SK-N-SH (cell line): ENCODE measurements around the gene TGM6. TPM values are rescaled to one million over a fixed set of nuclear protein-coding genes. Genes with fewer than 3 reads are reported as not detected.

Source experiments
- CTCF ChIA-PET: fragments of 300-600, 350-600 bp; formaldehyde crosslinking; extraction: SDS; loops from one replicate; lab custom pipeline; 2021; lab: Yijun Ruan, JAX
- POLR2A ChIA-PET: fragments of 350-600 bp; sonication (Branson Sonifier 250); formaldehyde crosslinking; extraction: SDS; loops from one replicate; lab custom pipeline; 2020; ENCODE audit warnings: antibody characterized with exemption, inconsistent platforms; lab: Yijun Ruan, JAX
- DNase-seq: peaks from one replicate; pipeline ENCODE4 v3.0.0; 2012
- H2AFZ ChIP-seq: fragments of 200-600 bp; sonication (generic); 2 replicates; pipeline ENCODE4 v1.8.1; 2016; ENCODE audit warnings: antibody characterized with exemption, mild to moderate bottlenecking, low read depth
- H3F3A ChIP-seq: fragments of 200-600 bp; sonication (generic); replicated peaks from 2 replicates; pipeline ENCODE3; 2016; ENCODE audit warnings: antibody characterized with exemption, mild to moderate bottlenecking; ENCODE audit not compliant: insufficient read depth
- H3K27ac ChIP-seq, 2 experiments: fragments of 200-500 bp in 1 of 2; fragments of 200-600 bp in 1 of 2; sonication (Bioruptor generic) in 1 of 2; sonication (generic), shearing (Covaris generic) in 1 of 2; 2 replicates each; pipeline versions ENCODE4 v1.5.1 to v1.6.1; 2014 to 2016; ENCODE audit warnings: low read depth in 2 of 2, inconsistent platforms in 1 of 2, low read length in 1 of 2, mild to moderate bottlenecking in 1 of 2, mixed read lengths in 1 of 2
- H3K27me3 ChIP-seq: fragments of 200-600 bp; sonication (generic), shearing (Covaris generic); 2 replicates; pipeline ENCODE4 v1.6.1; 2016; ENCODE audit warnings: mixed run types; ENCODE audit not compliant: insufficient read depth
- H3K36me3 ChIP-seq, 2 experiments: fragments of 200-500 bp in 1 of 2; fragments of 200-600 bp in 1 of 2; sonication (Bioruptor generic) in 1 of 2; sonication (generic) in 1 of 2; replicated peaks in 1 of 2; 2 replicates each; pipeline versions ENCODE3 to v1.5.1; 2014 to 2016; ENCODE audit warnings: low read length in 1 of 2, mild to moderate bottlenecking in 1 of 2; ENCODE audit not compliant: insufficient read depth in 2 of 2, control insufficient read depth in 1 of 2
- H3K4me1 ChIP-seq, 2 experiments: fragments of 200-500 bp in 1 of 2; fragments of 200-600 bp in 1 of 2; sonication (Bioruptor generic) in 1 of 2; sonication (generic), shearing (Covaris generic) in 1 of 2; 2 replicates each; pipeline versions ENCODE4 v1.5.1 to v1.6.1; 2014 to 2016; ENCODE audit warnings: low read depth in 1 of 2, low read length in 1 of 2, mixed run types in 1 of 2; ENCODE audit not compliant: insufficient read depth in 2 of 2, control insufficient read depth in 1 of 2
- H3K4me2 ChIP-seq: fragments of 200-600 bp; sonication (generic), shearing (Covaris generic); 2 replicates; pipeline ENCODE4 v1.6.1; 2017; ENCODE audit warnings: mixed run types
- H3K4me3 ChIP-seq, 2 experiments: fragments of 200-500 bp in 1 of 2; fragments of 200-600 bp in 1 of 2; sonication (Bioruptor generic) in 1 of 2; sonication (generic), shearing (Covaris generic) in 1 of 2; 2 replicates each; pipeline versions ENCODE4 v1.5.1 to v1.8.1; 2014 to 2016; ENCODE audit warnings: low read depth in 2 of 2, inconsistent platforms in 1 of 2, low read length in 1 of 2, mild to moderate bottlenecking in 1 of 2, mixed read lengths in 1 of 2, moderate library complexity in 1 of 2
- H3K79me2 ChIP-seq: fragments of 200-600 bp; sonication (generic); 2 replicates; pipeline ENCODE4 v1.8.1; 2017; ENCODE audit warnings: mild to moderate bottlenecking; ENCODE audit not compliant: insufficient read depth
- H3K9ac ChIP-seq: fragments of 200-600 bp; sonication (generic); 2 replicates; pipeline ENCODE4 v1.6.1; 2017; ENCODE audit warnings: mixed run types
- H3K9me2 ChIP-seq: fragments of 200-600 bp; sonication (generic); 2 replicates; pipeline ENCODE4 v1.6.1; 2017; ENCODE audit warnings: mixed run types
- H3K9me3 ChIP-seq: fragments of 200-600 bp; sonication (generic); 2 replicates; pipeline ENCODE4 v1.6.1; 2017; ENCODE audit warnings: mixed run types, mild to moderate bottlenecking, moderate library complexity
- H4K20me1 ChIP-seq: fragments of 200-600 bp; sonication (generic); 2 replicates; pipeline ENCODE4 v1.6.1; 2017; ENCODE audit warnings: mild to moderate bottlenecking, mixed run types; ENCODE audit not compliant: insufficient read depth
- CHD2 ChIP-seq: fragments of 150-350 bp; IDR thresholded peaks from 2 replicates; pipeline ENCODE4 v1.6.1; 2018; ENCODE audit warnings: low read length; ENCODE audit not compliant: partially characterized antibody
- EZH2phosphoT487 ChIP-seq: fragments of 200-600 bp; sonication (generic); IDR thresholded peaks from 2 replicates; pipeline ENCODE4 v1.6.1; 2017; ENCODE audit warnings: low read depth, mixed run types, mild to moderate bottlenecking, antibody characterized with exemption, moderate library complexity, borderline replicate concordance
- FOSL2 ChIP-seq: IDR thresholded peaks from 2 replicates; pipeline ENCODE4 v1.4.0; 2012; ENCODE audit warnings: low read depth, mild to moderate bottlenecking, moderate library complexity, borderline replicate concordance
- GABPA ChIP-seq: IDR thresholded peaks from 2 replicates; pipeline ENCODE4 v1.4.0; 2012; ENCODE audit warnings: low read depth, mild to moderate bottlenecking
- GATA2 ChIP-seq: sonication (generic); formaldehyde crosslinking; IDR thresholded peaks from 2 replicates; pipeline ENCODE4 v1.5.0; 2020; ENCODE audit warnings: mild to moderate bottlenecking, missing genetic modification reagents
- MEF2A ChIP-seq: IDR thresholded peaks from 2 replicates; pipeline ENCODE4 v1.4.0; 2012; ENCODE audit warnings: low read depth, borderline replicate concordance
- NFIC ChIP-seq: IDR thresholded peaks from 2 replicates; pipeline ENCODE4 v1.4.0; 2012; ENCODE audit warnings: borderline replicate concordance
- NRF1 ChIP-seq: IDR thresholded peaks from 2 replicates; pipeline ENCODE4 v1.6.1; 2012; ENCODE audit warnings: low read depth, mild to moderate bottlenecking, low read length
- RCOR1 ChIP-seq: fragments of 150-350 bp; IDR thresholded peaks from 2 replicates; pipeline ENCODE4 v1.6.1; 2017; ENCODE audit warnings: antibody characterized with exemption, low read length
- RXRA ChIP-seq: IDR thresholded peaks from 2 replicates; pipeline ENCODE4 v1.4.0; 2012; ENCODE audit warnings: low read depth, mild to moderate bottlenecking, borderline replicate concordance
- TCF12 ChIP-seq: IDR thresholded peaks from 2 replicates; pipeline ENCODE4 v1.4.0; 2012
- TEAD4 ChIP-seq: IDR thresholded peaks from 2 replicates; pipeline ENCODE4 v1.4.0; 2012; ENCODE audit warnings: mild to moderate bottlenecking, borderline replicate concordance; ENCODE audit not compliant: insufficient read depth
- WGBS: methylation state at CpG from one replicate; pipeline ENCODE4 v1.1.6; 2017; ENCODE audit warnings: low lambda C conversion rate; 5-methylcytosine and 5-hydroxymethylcytosine counted together
- polyA plus RNA-seq, 3 experiments: library from polyadenylated mRNA; depleted of rRNA; stranded (reverse); fragments of >200 nt; gene quantifications; 2 replicates each; pipeline ENCODE4 v1.2.3, GENCODE V29; 2012
- TF ChIP-seq, protein P1 (sequence below): IDR thresholded peaks from 2 replicates; pipeline ENCODE4 v1.4.0; 2012; ENCODE audit warnings: low read depth, borderline replicate concordance
- TF ChIP-seq, protein P2 (sequence below): IDR thresholded peaks from 2 replicates; pipeline ENCODE4 v1.4.0; 2012; ENCODE audit warnings: low read depth
- TF ChIP-seq, protein P3 (sequence below): IDR thresholded peaks from 2 replicates; pipeline ENCODE4 v1.6.1; 2012; ENCODE audit warnings: mild to moderate bottlenecking, low read depth, low read length, moderate library complexity
- TF ChIP-seq, protein P4 (sequence below): fragments of 200-600 bp; sonication (generic); IDR thresholded peaks from 2 replicates; pipeline ENCODE4 v1.6.1; 2017; ENCODE audit warnings: antibody characterized with exemption, mild to moderate bottlenecking, moderate library complexity

Gene TGM6
- polyA plus RNA-seq, 1 of the 3 experiments (the other 2 are of a cell fraction): not detected

DNA sequence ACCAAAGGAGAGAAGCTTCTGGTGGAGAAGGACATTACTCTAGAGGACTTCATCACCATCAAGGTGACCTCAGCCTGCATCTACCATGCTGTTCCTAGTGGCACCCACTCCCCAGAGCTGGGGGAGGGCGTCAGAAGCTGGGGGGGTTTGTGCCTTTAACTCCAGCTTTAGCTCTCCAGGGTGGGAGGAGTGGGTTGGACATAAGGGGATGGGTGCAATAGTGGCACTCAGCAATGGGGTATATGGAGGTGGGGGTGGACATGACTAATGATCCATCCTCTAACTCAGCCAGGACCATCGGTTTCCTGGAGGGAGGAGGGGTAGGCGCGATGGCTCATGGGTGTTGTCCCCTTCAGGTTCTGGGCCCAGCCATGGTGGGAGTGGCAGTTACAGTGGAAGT lies 49.8 kb downstream of the TGM6 start:
- Histone ChIP-seq H3K36me3 (no peaks in the 10 kb centered on the region), H2AFZ (no peak overlapping the region), H3K79me2 (no peaks in the 10 kb centered on the region), H3K4me1 (no peaks in the 10 kb centered on the region), H3K27ac (no peak overlapping the region), H3K9me2 (no peaks in the 10 kb centered on the region), H3K9ac (no peak overlapping the region), H3K4me3 (no peak overlapping the region), H3K27me3 (no peaks in the 10 kb centered on the region), H3K9me3 (no peaks in the 10 kb centered on the region), H3F3A (no peaks in the 10 kb centered on the region), H3K4me2 (no peak overlapping the region), H4K20me1 (no peaks in the 10 kb centered on the region)
- DNase-seq: no peak
- TF ChIP-seq EZH2phosphoT487 (no peak), TEAD4 (no peak), CHD2 (no peak), GABPA (no peak), FOSL2 (no peak), GATA2 (CRISPR knock-in tag) (no peak), NFIC (no peak), NRF1 (no peak), MEF2A (no peak), RXRA (no peak), TCF12 (no peak), RCOR1 (no peak)
- TF ChIP-seq, protein P1, sequence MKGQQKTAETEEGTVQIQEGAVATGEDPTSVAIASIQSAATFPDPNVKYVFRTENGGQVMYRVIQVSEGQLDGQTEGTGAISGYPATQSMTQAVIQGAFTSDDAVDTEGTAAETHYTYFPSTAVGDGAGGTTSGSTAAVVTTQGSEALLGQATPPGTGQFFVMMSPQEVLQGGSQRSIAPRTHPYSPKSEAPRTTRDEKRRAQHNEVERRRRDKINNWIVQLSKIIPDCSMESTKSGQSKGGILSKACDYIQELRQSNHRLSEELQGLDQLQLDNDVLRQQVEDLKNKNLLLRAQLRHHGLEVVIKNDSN: no peak
- TF ChIP-seq, protein P2, sequence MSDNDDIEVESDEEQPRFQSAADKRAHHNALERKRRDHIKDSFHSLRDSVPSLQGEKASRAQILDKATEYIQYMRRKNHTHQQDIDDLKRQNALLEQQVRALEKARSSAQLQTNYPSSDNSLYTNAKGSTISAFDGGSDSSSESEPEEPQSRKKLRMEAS: no peak
- TF ChIP-seq, protein P3, sequence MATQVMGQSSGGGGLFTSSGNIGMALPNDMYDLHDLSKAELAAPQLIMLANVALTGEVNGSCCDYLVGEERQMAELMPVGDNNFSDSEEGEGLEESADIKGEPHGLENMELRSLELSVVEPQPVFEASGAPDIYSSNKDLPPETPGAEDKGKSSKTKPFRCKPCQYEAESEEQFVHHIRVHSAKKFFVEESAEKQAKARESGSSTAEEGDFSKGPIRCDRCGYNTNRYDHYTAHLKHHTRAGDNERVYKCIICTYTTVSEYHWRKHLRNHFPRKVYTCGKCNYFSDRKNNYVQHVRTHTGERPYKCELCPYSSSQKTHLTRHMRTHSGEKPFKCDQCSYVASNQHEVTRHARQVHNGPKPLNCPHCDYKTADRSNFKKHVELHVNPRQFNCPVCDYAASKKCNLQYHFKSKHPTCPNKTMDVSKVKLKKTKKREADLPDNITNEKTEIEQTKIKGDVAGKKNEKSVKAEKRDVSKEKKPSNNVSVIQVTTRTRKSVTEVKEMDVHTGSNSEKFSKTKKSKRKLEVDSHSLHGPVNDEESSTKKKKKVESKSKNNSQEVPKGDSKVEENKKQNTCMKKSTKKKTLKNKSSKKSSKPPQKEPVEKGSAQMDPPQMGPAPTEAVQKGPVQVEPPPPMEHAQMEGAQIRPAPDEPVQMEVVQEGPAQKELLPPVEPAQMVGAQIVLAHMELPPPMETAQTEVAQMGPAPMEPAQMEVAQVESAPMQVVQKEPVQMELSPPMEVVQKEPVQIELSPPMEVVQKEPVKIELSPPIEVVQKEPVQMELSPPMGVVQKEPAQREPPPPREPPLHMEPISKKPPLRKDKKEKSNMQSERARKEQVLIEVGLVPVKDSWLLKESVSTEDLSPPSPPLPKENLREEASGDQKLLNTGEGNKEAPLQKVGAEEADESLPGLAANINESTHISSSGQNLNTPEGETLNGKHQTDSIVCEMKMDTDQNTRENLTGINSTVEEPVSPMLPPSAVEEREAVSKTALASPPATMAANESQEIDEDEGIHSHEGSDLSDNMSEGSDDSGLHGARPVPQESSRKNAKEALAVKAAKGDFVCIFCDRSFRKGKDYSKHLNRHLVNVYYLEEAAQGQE: no peak
- TF ChIP-seq, protein P4, sequence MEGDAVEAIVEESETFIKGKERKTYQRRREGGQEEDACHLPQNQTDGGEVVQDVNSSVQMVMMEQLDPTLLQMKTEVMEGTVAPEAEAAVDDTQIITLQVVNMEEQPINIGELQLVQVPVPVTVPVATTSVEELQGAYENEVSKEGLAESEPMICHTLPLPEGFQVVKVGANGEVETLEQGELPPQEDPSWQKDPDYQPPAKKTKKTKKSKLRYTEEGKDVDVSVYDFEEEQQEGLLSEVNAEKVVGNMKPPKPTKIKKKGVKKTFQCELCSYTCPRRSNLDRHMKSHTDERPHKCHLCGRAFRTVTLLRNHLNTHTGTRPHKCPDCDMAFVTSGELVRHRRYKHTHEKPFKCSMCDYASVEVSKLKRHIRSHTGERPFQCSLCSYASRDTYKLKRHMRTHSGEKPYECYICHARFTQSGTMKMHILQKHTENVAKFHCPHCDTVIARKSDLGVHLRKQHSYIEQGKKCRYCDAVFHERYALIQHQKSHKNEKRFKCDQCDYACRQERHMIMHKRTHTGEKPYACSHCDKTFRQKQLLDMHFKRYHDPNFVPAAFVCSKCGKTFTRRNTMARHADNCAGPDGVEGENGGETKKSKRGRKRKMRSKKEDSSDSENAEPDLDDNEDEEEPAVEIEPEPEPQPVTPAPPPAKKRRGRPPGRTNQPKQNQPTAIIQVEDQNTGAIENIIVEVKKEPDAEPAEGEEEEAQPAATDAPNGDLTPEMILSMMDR: no peak
- POLR2A ChIA-PET: no interaction called here
- 50% methylated on average over 3 of the region's 4 CpGs for WGBS
- CTCF ChIA-PET: interaction anchor here (0.9 to 1.0 kb wide), 2 partner anchors 22 to 44 kb away, joined by 3 to 4 read pairs; no protein-coding TSS in a partner anchor
